B cell (primary cell): ENCODE measurements around the gene KIAA1586. TPM values are rescaled to one million over a fixed set of nuclear protein-coding genes. Genes with fewer than 3 reads are reported as not detected.

Experiments
- ATAC-seq: fragments of 200-7000 bp; cut with Tn5 transposase; one replicate; pipeline ENCODE4 v1.10.0; 2021; ENCODE audit warnings: low read depth, mild to moderate bottlenecking, moderate number of reproducible peaks, moderate library complexity
- CTCF ChIA-PET: fragments of 350-600 bp; sonication (Branson Sonifier 250); formaldehyde crosslinking; loops from one replicate; lab custom pipeline; 2021; ENCODE audit warnings: antibody characterized with exemption, inconsistent platforms; lab: Charles Lee
- POLR2A ChIA-PET: fragments of 350-600 bp; sonication (Branson Sonifier 250); formaldehyde crosslinking; loops from one replicate; lab custom pipeline; 2021; ENCODE audit warnings: antibody characterized with exemption; lab: Charles Lee
- DNase-seq: peaks from one replicate; pipeline ENCODE4 v3.0.0; 2013
- H2AFZ ChIP-seq: 2 replicates; pipeline ENCODE4 v1.6.1; 2012; ENCODE audit warnings: mild to moderate bottlenecking, low read depth, low read length; ENCODE audit not compliant: insufficient read depth, poor library complexity, severe bottlenecking
- H3K27ac ChIP-seq, 2 donors: 1 replicate in 1 of 2; 2 replicates in 1 of 2; pipeline ENCODE4 v1.5.1; 2012 to 2013; ENCODE audit warnings: low read length in 2 of 2, mild to moderate bottlenecking in 2 of 2, moderate library complexity in 1 of 2
- H3K27me3 ChIP-seq, 4 experiments: fragments of 200-600 bp in 1 of 4; sonication (generic) in 1 of 4; replicated peaks in 1 of 4; 1 replicate in 2 of 4; 2 replicates in 2 of 4; pipeline versions ENCODE4 v1.6.1 to v1.7.0; 2013 to 2016; ENCODE audit warnings: low read length in 3 of 4, mild to moderate bottlenecking in 2 of 4, mixed read lengths in 1 of 4, moderate library complexity in 1 of 4; ENCODE audit not compliant: insufficient read depth in 4 of 4, control insufficient read depth in 3 of 4; ENCODE audit errors: control extremely low read depth in 1 of 4
- H3K36me3 ChIP-seq, 2 experiments: replicated peaks in 1 of 2; 1 replicate in 1 of 2; 2 replicates in 1 of 2; pipeline versions ENCODE4 v1.6.1 to v1.7.1; 2013; ENCODE audit warnings: low read length in 1 of 2; ENCODE audit not compliant: insufficient read depth in 2 of 2, control insufficient read depth in 1 of 2; ENCODE audit errors: control extremely low read depth in 1 of 2, extremely low read depth in 1 of 2
- H3K4me1 ChIP-seq, 2 donors: fragments of 200-600 bp in 1 of 2; sonication (generic) in 1 of 2; 1 replicate in 1 of 2; 2 replicates in 1 of 2; pipeline versions ENCODE4 v1.5.1 to v1.6.1; 2013 to 2017; ENCODE audit warnings: low read length in 2 of 2; ENCODE audit not compliant: control insufficient read depth in 2 of 2, insufficient read depth in 2 of 2
- H3K4me2 ChIP-seq: replicated peaks from 2 replicates; pipeline ENCODE3; 2012; ENCODE audit warnings: mild to moderate bottlenecking, low read depth, low read length; ENCODE audit not compliant: poor library complexity, severe bottlenecking
- H3K4me3 ChIP-seq, 5 experiments: fragments of 200-600 bp in 1 of 5; sonication (generic) in 1 of 5; 1 replicate in 3 of 5; 2 replicates in 2 of 5; pipeline versions ENCODE4 v1.5.1 to v1.7.0; 2011 to 2016; ENCODE audit warnings: low read length in 4 of 5, mild to moderate bottlenecking in 4 of 5, low read depth in 2 of 5, control low read depth in 1 of 5, moderate library complexity in 1 of 5; ENCODE audit not compliant: insufficient read depth in 1 of 5; ENCODE audit errors: control extremely low read depth in 1 of 5, extremely low read depth in 1 of 5
- H3K79me2 ChIP-seq: fragments of 200-600 bp; sonication (generic); one replicate; pipeline ENCODE4 v1.6.0; 2016; ENCODE audit warnings: low read length; ENCODE audit not compliant: control insufficient read depth, insufficient read depth
- H3K9ac ChIP-seq: fragments of 200-600 bp; sonication (generic); 2 replicates; pipeline ENCODE4 v1.6.1; 2017; ENCODE audit warnings: mild to moderate bottlenecking, low read length, moderate library complexity
- H3K9me3 ChIP-seq, 3 donors: one replicate each; pipeline versions ENCODE4 v1.6.1 to v1.7.1; 2013; ENCODE audit warnings: low read length in 2 of 3; ENCODE audit not compliant: control insufficient read depth in 2 of 3, insufficient read depth in 1 of 3; ENCODE audit errors: control extremely low read depth in 1 of 3
- H4K20me1 ChIP-seq: 2 replicates; pipeline ENCODE4 v1.6.0; 2012; ENCODE audit warnings: mild to moderate bottlenecking, low read length; ENCODE audit not compliant: insufficient read depth, control insufficient read depth, poor library complexity, severe bottlenecking
- H3K27ac Mint-ChIP-seq: one replicate; pipeline ENCODE4 v1.8.0; 2021; ENCODE audit warnings: mixed read lengths
- H3K27me3 Mint-ChIP-seq: one replicate; pipeline ENCODE4 v1.8.0; 2021; ENCODE audit warnings: mixed read lengths
- H3K4me1 Mint-ChIP-seq: one replicate; pipeline ENCODE4 v1.8.0; 2021; ENCODE audit warnings: mixed read lengths
- H3K4me3 Mint-ChIP-seq: one replicate; pipeline ENCODE4 v1.8.0; 2021; ENCODE audit warnings: mixed read lengths
- H3K9me3 Mint-ChIP-seq: one replicate; pipeline ENCODE4 v1.8.0; 2022; ENCODE audit warnings: mixed read lengths; ENCODE audit not compliant: insufficient read depth
- CTCF ChIP-seq: fragments of 200-600 bp; IDR thresholded peaks from one replicate; pipeline ENCODE4 v1.8.0; 2022; ENCODE audit warnings: antibody characterized with exemption, mild to moderate bottlenecking
- EZH2 ChIP-seq: IDR thresholded peaks from 2 replicates; pipeline ENCODE4 v1.6.1; 2012; ENCODE audit warnings: borderline replicate concordance, low read depth, mild to moderate bottlenecking, moderate library complexity, low read length; ENCODE audit not compliant: insufficient read depth, poor library complexity, severe bottlenecking
- WGBS: methylation state at CpG from one replicate; pipeline ENCODE4 v1.1.5; 2013; ENCODE audit warnings: missing lambda C conversion rate; ENCODE audit not compliant: insufficient coverage; 5-methylcytosine and 5-hydroxymethylcytosine counted together
- intact Hi-C: fragments of 100-400 bp; cut with micrococcal nuclease; formaldehyde crosslinking; loops from one replicate; pipeline ENCODE4 v1.10.0; 2022
- polyA plus RNA-seq: library from polyadenylated mRNA; depleted of rRNA; stranded (reverse); fragments of >200 nt; gene quantifications from 2 replicates; pipeline ENCODE4 v1.2.3, GENCODE V29; 2012
- total RNA-seq, 2 donors: library from RNA; stranded (reverse); fragments of 120-200 nt in 1 of 2; gene quantifications; 1 replicate in 1 of 2; 2 replicates in 1 of 2; pipeline versions ENCODE4 v1.2.3 to v1.2.4, GENCODE V29; 2013 to 2022

Gene KIAA1586
- total and polyA plus RNA-seq, 2 donors (not counting 1 experiment from before 2014, with no cell fraction given), result 1.2 to 16.3 TPM

GRCh38 chr6:57072108-57072507 lies 25.6 kb downstream of the KIAA1586 start:
- TF ChIP-seq CTCF, result no peak
- no peak for TF ChIP-seq EZH2
- ChIA-PET CTCF (interaction anchor here (1.0 kb wide), 1 partner anchor 52 kb away, joined by 3 read pairs; no protein-coding TSS in a partner anchor), POLR2A (no interaction called here)
- Histone ChIP-seq H3K27ac (no peak overlapping the region), H3K4me2 (no peak overlapping the region), H3K9me3 (no peaks in the 10 kb centered on the region), H3K4me1 (no peaks in the 10 kb centered on the region), H3K27me3 (no peaks in the 10 kb centered on the region), H3K4me3 (no peak overlapping the region), H3K79me2 (no peaks in the 10 kb centered on the region), H4K20me1 (no peaks in the 10 kb centered on the region), H3K9ac (no peak overlapping the region), H2AFZ (no peak overlapping the region), H3K36me3 (no peaks in the 10 kb centered on the region)
- intact Hi-C loops, result no loop called here
- ATAC-seq (no peak), DNase-seq (no peak)
- Mint-ChIP-seq H3K4me1 (no peaks in the 10 kb centered on the region), H3K9me3 (no peaks in the 10 kb centered on the region), H3K27me3 (no peaks in the 10 kb centered on the region), H3K4me3 (no peak overlapping the region), H3K27ac (no peak overlapping the region)
- WGBS, result 100% methylated on average over 2 of the region's 3 CpGs

GRCh38 chr6:57074383-57074782 lies 27.9 kb downstream of the KIAA1586 start:
- TF ChIP-seq CTCF (no peak), EZH2 (no peak)
- no peak overlapping the region for H2AFZ ChIP-seq
- H3K36me3 ChIP-seq, result no peaks in the 10 kb centered on the region
- no peak for ATAC-seq
- ChIA-PET CTCF (no interaction called here), POLR2A (no interaction called here)
- H3K27me3 Mint-ChIP-seq, result no peaks in the 10 kb centered on the region
- no peaks in the 10 kb centered on the region for H3K4me1 Mint-ChIP-seq
- no peak overlapping the region for H3K27ac Mint-ChIP-seq
- peaks cover 0 to 2% (median 0%) of the 10 kb centered on the region in 3 donors for H3K9me3 ChIP-seq
- no peaks in the 10 kb centered on the region for H3K27me3 ChIP-seq
- WGBS, result 90% methylated on average over 6 of the region's 8 CpGs
- no peaks in the 10 kb centered on the region for H3K9me3 Mint-ChIP-seq
- intact Hi-C loops, result no loop called here
- no peak overlapping the region for H3K9ac ChIP-seq
- H3K4me3 Mint-ChIP-seq, result no peak overlapping the region
- no peaks in the 10 kb centered on the region for H3K4me1 ChIP-seq
- DNase-seq, result no peak
- H3K79me2 ChIP-seq, result no peaks in the 10 kb centered on the region
- no peak overlapping the region for H3K4me2 ChIP-seq
- H4K20me1 ChIP-seq, result no peaks in the 10 kb centered on the region
- H3K4me3 ChIP-seq, result no peak overlapping the region
- no peak overlapping the region for H3K27ac ChIP-seq
